CD4-positive, alpha-beta T cell treated with Interleukin-17A for 4 hours (primary cell): ENCODE data around the gene ATP2A2.

Source experiments
- DNase-seq: peaks from one replicate; pipeline ENCODE4 v3.0.0-alpha.2; 2020; ENCODE audit warnings: mixed read lengths

ATP2A2 gene

DNA sequence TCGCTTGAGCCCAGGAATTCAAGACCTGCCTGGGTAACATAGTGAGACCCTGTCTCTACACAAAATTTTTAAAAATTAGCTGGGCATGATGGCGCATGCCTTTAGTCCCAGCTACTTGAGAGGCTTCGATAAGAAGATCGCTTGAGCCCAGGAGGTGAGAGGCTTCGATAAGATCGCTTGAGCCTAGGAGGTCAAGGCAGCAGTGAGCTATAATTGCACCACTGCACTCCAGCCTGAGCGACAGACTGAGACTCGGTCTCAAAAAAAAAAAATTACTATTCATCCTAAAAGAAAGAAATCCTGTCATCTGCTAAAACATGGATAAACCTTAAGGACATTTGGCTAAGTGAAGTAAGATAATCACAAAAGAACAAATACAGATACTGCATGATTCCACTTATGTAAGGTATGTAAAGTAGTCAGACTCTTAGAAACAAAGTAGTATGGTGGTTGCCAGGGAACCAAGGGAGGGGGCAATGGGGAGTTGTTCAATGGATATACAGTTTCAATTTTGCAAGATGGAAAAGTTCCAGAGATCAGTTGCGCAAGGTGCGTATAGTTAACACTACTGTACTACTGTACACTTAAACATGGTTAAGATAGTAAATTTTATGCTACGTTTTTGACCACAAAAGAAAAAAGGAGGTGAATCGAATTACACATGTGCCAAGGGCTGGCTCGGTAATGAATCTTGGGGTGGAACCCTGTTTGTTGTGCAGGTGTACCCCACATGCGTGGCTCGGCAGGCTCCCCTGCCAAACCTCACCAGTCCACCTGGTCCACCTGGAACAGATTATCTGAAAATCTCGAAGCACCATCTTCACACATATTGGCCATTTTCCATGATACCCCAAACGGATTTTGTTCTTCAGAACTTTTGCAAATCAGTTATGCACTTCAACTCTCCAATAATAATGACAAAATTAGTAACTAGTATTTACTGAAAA, 18.3 kb upstream of the ATP2A2 start:
- DNase-seq, result no peak

GRCh38 chr12:110266381-110266960, 14.6 kb upstream of the ATP2A2 start:
- no peak for DNase-seq

- DNase-seq, result no peak
Observed at GRCh38 chr12:110266980-110267620, 13.9 kb upstream of the ATP2A2 start.

- DNase-seq, result no peak
Observed at GRCh38 chr12:110269622-110270124, 11.4 kb upstream of the ATP2A2 start.

DNA sequence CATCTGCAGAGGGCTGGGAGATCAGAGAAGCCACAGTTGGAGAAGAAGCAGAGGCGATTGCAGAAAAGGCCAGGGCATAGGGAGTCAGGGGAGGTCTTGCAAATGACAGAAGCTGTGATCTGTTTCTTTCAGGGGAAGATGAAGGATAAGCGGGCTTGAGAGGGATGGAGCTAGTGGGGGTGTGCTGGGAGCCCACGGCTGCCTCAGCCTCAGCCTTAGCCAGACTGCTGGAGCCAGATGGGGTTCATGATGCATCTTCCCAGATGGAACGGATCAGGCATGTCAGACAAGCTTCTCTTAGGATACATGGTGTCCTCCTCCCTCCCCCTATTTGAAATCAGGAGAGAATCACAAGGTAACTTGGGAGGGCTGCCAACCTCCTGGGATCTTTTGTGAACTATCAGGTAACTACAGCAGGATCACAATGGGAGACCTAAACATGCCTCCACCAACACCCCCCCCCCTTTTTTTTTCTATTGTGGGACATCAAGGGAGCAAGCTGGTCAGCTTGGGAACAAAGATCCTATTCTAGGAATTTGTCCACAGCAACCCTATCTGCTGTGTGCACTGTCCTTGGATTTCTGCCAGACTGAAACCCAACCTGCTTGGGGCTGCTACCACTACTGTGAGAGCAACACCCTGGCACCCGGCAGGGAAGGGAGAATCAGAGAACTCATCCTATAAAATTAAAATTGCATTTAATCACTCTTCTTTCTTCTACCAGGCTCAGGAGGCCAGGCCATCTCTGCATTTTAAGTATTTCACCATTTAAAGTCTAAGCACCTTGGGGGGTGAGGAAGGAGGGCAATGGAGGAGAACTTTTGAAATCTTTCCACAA, 10.7 kb upstream of the ATP2A2 start:
- DNase-seq, result no peak

DNA sequence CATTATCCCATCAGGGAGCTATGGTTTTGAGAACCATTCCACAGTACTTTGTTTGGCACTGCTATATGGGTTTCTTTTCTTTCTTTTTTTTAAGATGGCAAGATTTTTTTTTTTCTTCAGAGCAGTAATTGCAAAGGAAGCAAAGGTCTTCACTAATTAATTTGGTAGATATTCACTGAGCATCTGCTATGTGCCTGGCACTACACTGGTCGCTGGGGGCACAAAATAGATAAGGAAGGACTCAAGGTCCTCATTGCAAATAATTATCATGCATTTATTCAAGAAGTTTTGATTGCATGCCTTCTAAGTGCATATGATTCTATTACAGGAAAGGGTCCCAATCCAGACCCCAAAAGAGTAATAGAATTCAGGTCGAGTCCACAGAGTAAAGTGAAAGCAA, 10.0 kb upstream of the ATP2A2 start:
- no peak for DNase-seq

DNA sequence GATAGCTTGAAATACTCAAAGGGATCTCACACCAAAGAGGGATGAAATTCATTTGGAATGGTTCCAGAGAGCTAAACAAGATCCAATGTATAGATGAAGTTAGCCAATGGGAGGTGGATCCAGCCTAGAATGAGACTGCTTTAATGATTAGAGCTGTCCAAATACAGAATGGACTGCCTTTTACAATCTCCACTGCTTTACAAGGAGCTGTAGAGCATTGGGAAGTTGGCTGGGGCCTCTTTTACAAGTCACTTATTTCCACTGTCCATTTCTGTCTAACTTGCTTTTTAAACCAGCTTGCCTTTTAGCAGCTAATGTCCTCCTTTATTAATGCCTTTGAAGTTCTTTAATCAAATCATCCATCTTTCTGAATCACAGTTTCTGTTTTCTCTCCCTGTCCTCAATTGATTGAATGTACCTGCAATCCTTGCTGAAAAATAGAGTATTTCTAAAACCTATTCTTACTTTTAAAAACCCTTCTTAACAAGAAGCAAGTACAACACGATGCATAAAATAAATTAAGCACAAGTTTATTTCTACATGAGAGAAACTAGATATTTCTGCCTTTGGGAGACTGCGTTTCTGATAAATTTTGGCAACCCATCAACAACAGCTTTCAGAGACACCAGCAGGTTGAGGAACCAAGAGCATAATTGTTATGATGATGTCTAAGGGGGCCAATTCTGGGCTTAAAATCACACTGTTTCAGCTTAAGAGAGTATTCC, 3.4 kb upstream of the ATP2A2 start:
- DNase-seq, result no peak

DNA sequence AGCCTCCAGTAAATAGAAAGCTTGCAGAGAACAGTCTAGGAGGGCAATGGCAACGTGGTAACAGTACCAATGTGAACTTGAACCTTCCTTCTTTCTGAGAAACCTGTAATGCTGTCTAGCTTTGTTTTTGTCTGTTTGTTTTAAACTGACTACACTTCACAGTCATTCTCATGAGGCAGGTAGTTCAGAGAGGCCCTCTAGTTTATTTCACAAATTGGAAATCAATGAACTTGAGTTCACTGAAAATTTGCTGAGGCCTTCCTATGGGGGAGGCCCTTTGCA, 2.9 kb upstream of the ATP2A2 start:
- DNase-seq, result no peak

DNA sequence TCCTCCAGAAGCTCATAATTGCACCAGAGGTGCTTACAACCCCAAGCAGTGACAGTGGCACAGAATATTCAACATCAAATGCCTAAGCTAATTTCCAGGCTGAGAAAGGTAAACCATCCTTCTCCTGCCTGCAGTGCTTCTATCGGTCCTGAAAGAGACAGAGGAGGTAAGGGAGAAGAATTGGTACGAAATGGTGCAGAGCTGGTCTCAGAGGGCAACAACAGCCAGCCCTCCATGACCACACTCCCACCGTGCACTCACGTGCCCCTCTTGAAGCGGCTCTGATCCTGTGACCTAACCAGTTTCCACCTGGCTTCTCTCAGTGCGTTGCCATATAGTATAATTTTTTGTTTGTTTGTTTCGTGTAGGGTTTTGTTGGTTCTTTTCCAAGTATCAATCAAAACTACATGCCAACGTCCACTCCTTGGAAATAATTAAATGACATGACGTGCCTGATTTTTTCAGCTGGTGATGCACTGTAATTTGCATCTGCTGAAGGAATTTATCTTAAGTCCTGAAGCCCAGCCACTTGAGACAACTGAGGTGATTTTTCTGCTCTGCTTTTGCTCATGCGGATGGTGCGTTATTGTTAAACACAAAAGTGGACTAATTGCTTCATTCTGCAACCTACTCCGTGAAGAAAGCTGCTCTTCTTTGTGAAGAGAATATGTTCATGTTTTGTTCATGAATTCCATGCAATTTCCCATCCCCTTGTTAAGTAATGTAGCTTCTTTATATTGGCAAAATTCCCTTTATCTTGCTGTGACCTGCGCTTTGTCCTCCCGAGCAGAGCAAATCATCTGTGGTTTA, 1.3 kb upstream of the ATP2A2 start:
- DNase-seq, result no peak

DNA sequence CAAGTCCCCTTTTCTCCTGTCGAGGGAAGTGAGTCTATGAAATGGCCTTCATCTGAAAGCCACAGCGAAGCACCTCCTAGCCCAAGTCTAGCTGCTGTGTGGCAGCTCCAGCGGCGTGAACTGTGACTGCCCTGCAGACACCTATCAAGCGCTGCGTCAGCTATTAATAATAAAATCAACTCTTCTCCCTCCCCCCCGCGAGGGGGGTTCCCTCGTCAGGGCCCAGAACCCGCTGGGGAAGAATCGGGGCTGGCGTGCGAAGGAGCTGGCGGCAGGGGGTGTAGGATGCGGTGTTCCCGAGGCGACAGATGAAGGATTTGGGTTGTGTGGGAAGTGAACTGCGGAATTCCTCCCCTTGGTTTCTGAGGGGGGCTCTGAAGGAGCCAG, 662 bp upstream of the ATP2A2 start:
- peak; percentile 65 for DNase-seq

GRCh38 chr12:110281549-110282299, 677 bp downstream of the ATP2A2 start:
- DNase-seq, result peak; percentile 57

GRCh38 chr12:110282300-110282860, 1.3 kb downstream of the ATP2A2 start:
- no peak for DNase-seq

GRCh38 chr12:110282956-110283817, 2.1 kb downstream of the ATP2A2 start:
- DNase-seq, result no peak

DNA sequence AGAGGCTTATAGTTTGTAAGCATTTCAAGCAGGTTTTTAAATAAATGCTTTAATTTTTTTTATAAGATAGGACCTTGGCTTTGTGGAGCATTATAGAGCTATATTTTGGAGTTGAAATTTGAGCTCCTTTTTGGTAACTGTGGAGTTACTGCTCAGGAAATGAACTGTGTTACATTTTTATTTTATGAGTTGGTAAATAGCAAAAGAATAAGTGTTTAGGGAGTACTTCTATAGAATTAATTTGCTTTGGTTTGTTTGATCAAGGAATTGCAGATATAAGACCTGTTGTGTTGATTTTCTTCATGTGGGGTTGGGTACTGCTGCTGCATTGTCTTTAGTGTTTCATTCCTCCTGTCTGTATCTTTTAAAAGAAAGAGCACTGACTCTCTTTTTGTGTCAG, 3.5 kb downstream of the ATP2A2 start:
- no peak for DNase-seq

DNA sequence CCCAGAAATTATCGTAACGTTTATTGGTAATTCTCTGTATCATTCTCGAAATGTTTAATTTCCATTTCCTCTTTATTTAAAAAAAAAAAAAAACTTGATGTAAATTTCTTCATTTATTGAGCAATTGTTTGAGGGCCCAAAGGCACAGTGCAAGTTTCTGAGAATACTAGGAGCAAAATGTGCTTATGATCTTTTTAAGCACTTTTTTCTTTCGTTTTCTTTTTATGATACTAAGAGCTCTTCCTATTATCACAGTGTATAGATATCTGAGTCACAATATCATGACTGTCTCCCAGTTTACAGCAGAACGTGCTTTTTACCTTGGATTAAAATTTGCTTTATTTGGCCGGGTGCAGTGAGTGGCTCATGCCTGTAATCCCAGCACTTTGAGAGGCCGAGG, 5.6 kb downstream of the ATP2A2 start:
- DNase-seq, result no peak

GRCh38 chr12:110287986-110288385, 6.9 kb downstream of the ATP2A2 start:
- no peak for DNase-seq

DNA sequence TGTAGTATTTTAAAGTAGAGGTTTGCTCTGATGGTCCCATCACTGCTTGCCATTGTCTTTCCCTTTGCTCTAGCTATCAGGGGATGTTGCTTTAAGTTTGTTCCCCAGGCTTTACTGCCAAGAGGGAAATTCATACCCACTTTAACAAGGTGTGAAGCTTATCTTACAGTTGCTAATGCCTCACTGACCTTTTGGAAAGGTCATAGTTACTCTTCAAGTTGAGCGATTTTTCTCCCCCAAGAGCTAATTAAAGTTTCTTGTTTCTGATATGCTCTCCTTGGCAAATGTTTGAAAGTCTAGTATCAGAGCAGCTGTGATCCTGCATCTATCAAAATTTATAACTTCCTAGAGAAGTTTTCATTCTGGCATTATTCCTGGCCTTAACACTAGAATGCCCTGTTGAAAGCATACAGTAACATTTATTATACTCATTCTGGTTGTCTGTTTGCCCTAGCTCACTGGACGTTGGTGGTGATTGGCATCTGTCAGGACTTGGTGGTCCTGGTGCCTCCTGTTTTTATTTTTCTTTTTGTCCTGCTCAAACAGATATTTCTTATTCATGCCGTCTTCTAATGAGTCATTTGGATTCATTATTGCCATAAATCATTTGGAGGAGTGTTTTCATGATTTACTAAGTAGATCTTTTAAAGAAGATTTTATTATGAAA, 8.1 kb downstream of the ATP2A2 start:
- no peak for DNase-seq

DNA sequence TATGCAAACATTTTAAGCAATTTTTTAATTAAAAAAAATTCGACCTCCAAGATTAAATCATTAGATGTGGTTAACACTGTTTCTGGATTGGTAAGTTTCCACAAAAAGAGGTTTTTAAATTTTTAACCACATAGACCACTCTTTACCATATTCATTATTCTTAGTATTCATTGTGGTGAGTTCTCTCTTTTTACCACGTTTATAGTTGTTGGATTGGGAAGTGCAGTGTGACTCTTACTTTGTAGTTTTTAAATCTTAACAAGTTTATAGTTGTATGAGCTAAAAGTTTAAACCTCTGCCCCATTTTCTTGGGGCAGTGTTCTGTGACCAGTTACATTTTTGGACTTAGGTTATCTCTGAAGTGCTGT, 8.6 kb downstream of the ATP2A2 start:
- DNase-seq, result no peak
